WI38 (cell line): ENCODE measurements around the gene EGR2.

ENCODE experiments used
- H3K4me3 ChIP-seq: 2 replicates; pipeline ENCODE4 v1.5.1; 2011; ENCODE audit warnings: low read depth, mild to moderate bottlenecking, control low read depth, low read length
- CTCF ChIP-seq: IDR thresholded peaks from 2 replicates; pipeline ENCODE4 v1.5.1; 2012; ENCODE audit warnings: low read depth, mild to moderate bottlenecking, control low read depth, low read length

The EGR2 gene

GRCh38 chr10:62839590-62839989, 23.4 kb upstream of the EGR2 start:
- TF ChIP-seq CTCF, result no peak
- H3K4me3 ChIP-seq, result no peak overlapping the region

- no peak overlapping the region for H3K4me3 ChIP-seq
- no peak for TF ChIP-seq CTCF
Measured at GRCh38 chr10:62831346-62831745, 15.2 kb upstream of the EGR2 start.

DNA sequence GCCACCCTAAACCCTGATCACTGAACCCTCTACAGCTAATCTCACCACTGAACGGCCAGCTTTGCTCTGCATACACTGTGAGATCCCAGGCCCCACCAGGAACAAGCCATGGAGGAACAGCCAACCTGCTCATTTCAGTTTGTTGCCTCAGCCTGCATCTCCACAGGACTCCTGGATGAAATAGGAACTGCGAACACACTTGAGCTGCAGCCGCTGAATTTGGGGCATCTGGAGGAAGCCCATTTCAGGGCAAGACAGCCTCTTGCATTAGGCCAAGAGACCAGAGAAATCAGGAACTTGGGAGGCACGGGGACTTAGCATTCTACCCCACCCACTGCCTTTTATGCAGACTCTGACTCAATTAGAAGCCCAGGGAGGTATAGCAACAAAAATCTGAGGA, 14.5 kb upstream of the EGR2 start:
- H3K4me3 ChIP-seq, result no peak overlapping the region
- TF ChIP-seq CTCF, result no peak

- TF ChIP-seq CTCF, result no peak
- H3K4me3 ChIP-seq, result no peak overlapping the region
Measured at GRCh38 chr10:62829622-62830021, 13.5 kb upstream of the EGR2 start.

DNA sequence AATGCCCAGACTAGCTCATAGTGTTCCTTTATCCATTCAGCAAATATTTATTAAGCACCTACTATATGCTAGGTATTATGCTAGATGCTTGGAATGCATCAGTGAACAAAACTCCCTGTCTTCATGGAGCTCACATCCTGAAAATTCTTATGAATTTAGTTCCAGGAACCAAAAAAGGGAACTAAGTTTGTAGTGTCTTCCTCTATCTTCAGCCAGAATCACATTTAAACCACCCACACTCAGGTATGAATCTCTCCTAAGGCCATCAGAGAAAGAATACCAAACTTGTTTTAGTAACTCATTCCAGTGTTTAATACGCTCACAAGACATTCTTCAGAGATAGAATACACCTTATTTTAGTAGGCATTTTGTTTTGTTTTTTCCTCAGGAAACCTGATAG, 10.1 kb upstream of the EGR2 start:
- no peak for TF ChIP-seq CTCF
- H3K4me3 ChIP-seq, result no peak overlapping the region

GRCh38 chr10:62820586-62820985, 4.4 kb upstream of the EGR2 start:
- H3K4me3 ChIP-seq, result no peak overlapping the region
- no peak for TF ChIP-seq CTCF

- no peak overlapping the region for H3K4me3 ChIP-seq
- TF ChIP-seq CTCF, result no peak
Measured at GRCh38 chr10:62819141-62819920, 3.2 kb upstream of the EGR2 start.
